ENCODE measurements around the gene ATP6V1A.

DNA sequence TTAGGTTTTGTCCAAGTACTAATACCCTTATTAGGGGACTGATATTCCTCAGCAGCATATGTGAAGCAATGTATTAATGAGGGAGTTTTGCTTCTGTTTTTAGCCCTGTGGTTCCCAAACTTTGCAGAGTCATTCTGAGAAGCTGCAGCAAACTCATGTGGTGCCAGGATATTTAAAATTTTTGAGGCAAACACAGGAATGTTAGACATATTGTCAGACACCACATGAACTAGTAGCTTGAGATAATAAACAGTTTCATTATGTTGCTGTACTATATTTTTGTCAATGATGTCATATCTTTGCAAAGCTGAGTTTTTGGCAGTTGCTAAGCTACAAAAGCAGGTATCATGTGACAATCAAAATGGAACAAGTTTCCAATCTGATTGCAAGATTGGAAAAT, 36.6 kb downstream of the ATP6V1A start:
- TF ChIP-seq POLR2A (IDR thresholded peaks at IDR 0.05) (no peak), EP300 (IDR thresholded peaks at IDR 0.05) (no peak)
- TF ChIP-seq, protein P1, sequence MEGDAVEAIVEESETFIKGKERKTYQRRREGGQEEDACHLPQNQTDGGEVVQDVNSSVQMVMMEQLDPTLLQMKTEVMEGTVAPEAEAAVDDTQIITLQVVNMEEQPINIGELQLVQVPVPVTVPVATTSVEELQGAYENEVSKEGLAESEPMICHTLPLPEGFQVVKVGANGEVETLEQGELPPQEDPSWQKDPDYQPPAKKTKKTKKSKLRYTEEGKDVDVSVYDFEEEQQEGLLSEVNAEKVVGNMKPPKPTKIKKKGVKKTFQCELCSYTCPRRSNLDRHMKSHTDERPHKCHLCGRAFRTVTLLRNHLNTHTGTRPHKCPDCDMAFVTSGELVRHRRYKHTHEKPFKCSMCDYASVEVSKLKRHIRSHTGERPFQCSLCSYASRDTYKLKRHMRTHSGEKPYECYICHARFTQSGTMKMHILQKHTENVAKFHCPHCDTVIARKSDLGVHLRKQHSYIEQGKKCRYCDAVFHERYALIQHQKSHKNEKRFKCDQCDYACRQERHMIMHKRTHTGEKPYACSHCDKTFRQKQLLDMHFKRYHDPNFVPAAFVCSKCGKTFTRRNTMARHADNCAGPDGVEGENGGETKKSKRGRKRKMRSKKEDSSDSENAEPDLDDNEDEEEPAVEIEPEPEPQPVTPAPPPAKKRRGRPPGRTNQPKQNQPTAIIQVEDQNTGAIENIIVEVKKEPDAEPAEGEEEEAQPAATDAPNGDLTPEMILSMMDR (IDR thresholded peaks at IDR 0.05): no peak
